Measurements from ENCODE around the gene DDA1.

Gene DDA1

GRCh38 chr19:17305517-17306284 is 3.7 kb upstream of the DDA1 start, which contains the start of gene MRPL34:
Gene MRPL34 (plus strand): TSS chr19:17305872. CDS start chr19:17305893, 21 bp downstream.
- Histone ChIP-seq H3K27ac (ENCODE audit: low read length) (peak within 1 kb of the TSS; percentile 89), H3K9me3 (ENCODE audit: control insufficient read depth, low read depth, low read length) (no peaks in the 10 kb centered on the region)

GRCh38 chr19:17306285-17306714 is 3.1 kb upstream of the DDA1 start:
- H3K4me3 ChIP-seq (ENCODE audit: low read length) = peak overlapping the region; percentile 85
- no peaks in the 10 kb centered on the region for H3K9me3 ChIP-seq (ENCODE audit: control insufficient read depth, low read depth, low read length)
- H3K36me3 ChIP-seq (ENCODE audit: control insufficient read depth, low read depth, low read length) = no peaks in the 10 kb centered on the region
- H3K4me1 ChIP-seq (ENCODE audit: control insufficient read depth, low read depth, low read length) = peaks cover 18% of the 10 kb centered on the region
- peak overlapping the region; percentile 89 for H3K9ac ChIP-seq (ENCODE audit: low read length)
- H3K27ac ChIP-seq (ENCODE audit: low read length) = peak overlapping the region; percentile 89
- no peaks in the 10 kb centered on the region for H3K27me3 ChIP-seq (ENCODE audit: control insufficient read depth, insufficient read depth, low read length)

More at GRCh38 chr19:17305517-17306284, 3.7 kb upstream of the DDA1 start, which contains the start of gene MRPL34:
- Histone ChIP-seq H3K4me1 (ENCODE audit: control insufficient read depth, low read depth, low read length) (peaks cover 18% of the 10 kb centered on the region), H3K4me3 (ENCODE audit: low read length) (peak within 1 kb of the TSS; percentile 85), H3K27me3 (ENCODE audit: control insufficient read depth, insufficient read depth, low read length) (no peaks in the 10 kb centered on the region), H3K9ac (ENCODE audit: low read length) (peak within 1 kb of the TSS; percentile 89), H3K36me3 (ENCODE audit: control insufficient read depth, low read depth, low read length) (no peaks in the 10 kb centered on the region)

GRCh38 chr19:17307876-17308377 is 1.4 kb upstream of the DDA1 start:
- Histone ChIP-seq H3K9me3 (ENCODE audit: control insufficient read depth, low read depth, low read length) (no peaks in the 10 kb centered on the region), H3K36me3 (ENCODE audit: control insufficient read depth, low read depth, low read length) (no peaks in the 10 kb centered on the region), H3K27ac (ENCODE audit: low read length) (no peak overlapping the region), H3K9ac (ENCODE audit: low read length) (no peak overlapping the region), H3K27me3 (ENCODE audit: control insufficient read depth, insufficient read depth, low read length) (no peaks in the 10 kb centered on the region), H3K4me3 (ENCODE audit: low read length) (no peak overlapping the region), H3K4me1 (ENCODE audit: control insufficient read depth, low read depth, low read length) (peaks cover 10% of the 10 kb centered on the region)

- H3K27me3 ChIP-seq (ENCODE audit: control insufficient read depth, insufficient read depth, low read length) = no peaks in the 10 kb centered on the region
- peaks cover 4% of the 10 kb centered on the region for H3K4me1 ChIP-seq (ENCODE audit: control insufficient read depth, low read depth, low read length)
- H3K4me3 ChIP-seq (ENCODE audit: low read length) = peak overlapping the region; percentile 96
- H3K36me3 ChIP-seq (ENCODE audit: control insufficient read depth, low read depth, low read length) = peaks cover 11% of the 10 kb centered on the region
- H3K27ac ChIP-seq (ENCODE audit: low read length) = no peak overlapping the region
- no peaks in the 10 kb centered on the region for H3K9me3 ChIP-seq (ENCODE audit: control insufficient read depth, low read depth, low read length)
- H3K9ac ChIP-seq (ENCODE audit: low read length) = peak overlapping the region; percentile 54
Measured at GRCh38 chr19:17309965-17310461, 650 bp downstream of the DDA1 start.

GRCh38 chr19:17311455-17312188 is 2.3 kb downstream of the DDA1 start:
- Histone ChIP-seq H3K36me3 (ENCODE audit: control insufficient read depth, low read depth, low read length) (peaks cover 18% of the 10 kb centered on the region), H3K27ac (ENCODE audit: low read length) (no peak overlapping the region), H3K4me1 (ENCODE audit: control insufficient read depth, low read depth, low read length) (peaks cover 4% of the 10 kb centered on the region), H3K27me3 (ENCODE audit: control insufficient read depth, insufficient read depth, low read length) (no peaks in the 10 kb centered on the region), H3K9ac (ENCODE audit: low read length) (no peak overlapping the region), H3K4me3 (ENCODE audit: low read length) (no peak overlapping the region), H3K9me3 (ENCODE audit: control insufficient read depth, low read depth, low read length) (no peaks in the 10 kb centered on the region)

GRCh38 chr19:17312189-17313113 is 3.1 kb downstream of the DDA1 start:
- Histone ChIP-seq H3K9ac (ENCODE audit: low read length) (no peak overlapping the region), H3K27me3 (ENCODE audit: control insufficient read depth, insufficient read depth, low read length) (no peaks in the 10 kb centered on the region), H3K27ac (ENCODE audit: low read length) (no peak overlapping the region), H3K36me3 (ENCODE audit: control insufficient read depth, low read depth, low read length) (peaks cover 18% of the 10 kb centered on the region), H3K9me3 (ENCODE audit: control insufficient read depth, low read depth, low read length) (no peaks in the 10 kb centered on the region), H3K4me1 (ENCODE audit: control insufficient read depth, low read depth, low read length) (peaks cover 4% of the 10 kb centered on the region), H3K4me3 (ENCODE audit: low read length) (no peak overlapping the region)

GRCh38 chr19:17314007-17314593 is 4.7 kb downstream of the DDA1 start:
- no peak overlapping the region for H3K9ac ChIP-seq (ENCODE audit: low read length)
- H3K27ac ChIP-seq (ENCODE audit: low read length) = no peak overlapping the region
- H3K36me3 ChIP-seq (ENCODE audit: control insufficient read depth, low read depth, low read length) = peaks cover 18% of the 10 kb centered on the region
- peaks cover 4% of the 10 kb centered on the region for H3K4me1 ChIP-seq (ENCODE audit: control insufficient read depth, low read depth, low read length)
- H3K27me3 ChIP-seq (ENCODE audit: control insufficient read depth, insufficient read depth, low read length) = no peaks in the 10 kb centered on the region
- H3K9me3 ChIP-seq (ENCODE audit: control insufficient read depth, low read depth, low read length) = no peaks in the 10 kb centered on the region
- no peak overlapping the region for H3K4me3 ChIP-seq (ENCODE audit: low read length)

- no peaks in the 10 kb centered on the region for H3K9me3 ChIP-seq (ENCODE audit: control insufficient read depth, low read depth, low read length)
- H3K27me3 ChIP-seq (ENCODE audit: control insufficient read depth, insufficient read depth, low read length) = no peaks in the 10 kb centered on the region
- H3K27ac ChIP-seq (ENCODE audit: low read length) = no peak overlapping the region
- H3K4me1 ChIP-seq (ENCODE audit: control insufficient read depth, low read depth, low read length) = no peaks in the 10 kb centered on the region
- H3K4me3 ChIP-seq (ENCODE audit: low read length) = no peak overlapping the region
- H3K9ac ChIP-seq (ENCODE audit: low read length) = no peak overlapping the region
- peaks cover 33% of the 10 kb centered on the region for H3K36me3 ChIP-seq (ENCODE audit: control insufficient read depth, low read depth, low read length)
Measured at GRCh38 chr19:17318966-17319365, 9.6 kb downstream of the DDA1 start.

GRCh38 chr19:17319473-17320238 is 10.3 kb downstream of the DDA1 start:
- no peaks in the 10 kb centered on the region for H3K27me3 ChIP-seq (ENCODE audit: control insufficient read depth, insufficient read depth, low read length)
- peaks cover 26% of the 10 kb centered on the region for H3K36me3 ChIP-seq (ENCODE audit: control insufficient read depth, low read depth, low read length)

GRCh38 chr19:17320435-17320834 is 11.1 kb downstream of the DDA1 start:
- no peaks in the 10 kb centered on the region for H3K27me3 ChIP-seq (ENCODE audit: control insufficient read depth, insufficient read depth, low read length)
- H3K36me3 ChIP-seq (ENCODE audit: control insufficient read depth, low read depth, low read length) = peaks cover 24% of the 10 kb centered on the region
- no peak overlapping the region for H3K4me3 ChIP-seq (ENCODE audit: low read length)
- H3K27ac ChIP-seq (ENCODE audit: low read length) = no peak overlapping the region
- H3K9ac ChIP-seq (ENCODE audit: low read length) = no peak overlapping the region
- no peaks in the 10 kb centered on the region for H3K4me1 ChIP-seq (ENCODE audit: control insufficient read depth, low read depth, low read length)
- no peaks in the 10 kb centered on the region for H3K9me3 ChIP-seq (ENCODE audit: control insufficient read depth, low read depth, low read length)

More at GRCh38 chr19:17319473-17320238, 10.3 kb downstream of the DDA1 start:
- Histone ChIP-seq H3K4me3 (ENCODE audit: low read length) (no peak overlapping the region), H3K9me3 (ENCODE audit: control insufficient read depth, low read depth, low read length) (no peaks in the 10 kb centered on the region), H3K27ac (ENCODE audit: low read length) (no peak overlapping the region), H3K9ac (ENCODE audit: low read length) (no peak overlapping the region), H3K4me1 (ENCODE audit: control insufficient read depth, low read depth, low read length) (no peaks in the 10 kb centered on the region)
